ENCODE data around the gene GRID2.

- TF ChIP-seq KLF13 (tag; IDR thresholded peaks at IDR 0.05; ENCODE audit: borderline replicate concordance, low read depth) (no peak), THRA (IDR thresholded peaks at IDR 0.05) (no peak), ZNF780A (CRISPR knock-in tag; IDR thresholded peaks at IDR 0.05) (no peak)
- TF ChIP-seq, protein P1, sequence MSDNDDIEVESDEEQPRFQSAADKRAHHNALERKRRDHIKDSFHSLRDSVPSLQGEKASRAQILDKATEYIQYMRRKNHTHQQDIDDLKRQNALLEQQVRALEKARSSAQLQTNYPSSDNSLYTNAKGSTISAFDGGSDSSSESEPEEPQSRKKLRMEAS (CRISPR knock-in tag; IDR thresholded peaks at IDR 0.05), result no peak
Measured at GRCh38 chr4:93351846-93352245, 1048.1 kb downstream of the GRID2 start.
